HG03460 (cell line): Measurements from ENCODE around the gene EYS.
"Not testable (repeated sequence)": the region's sequence is repeated elsewhere in the genome, so short reads cannot be mapped to it uniquely, and the experiment has no call there.

Experiments used
- ATAC-seq: cut with Tn5 transposase; IDR thresholded peaks from one replicate; pipeline ENCODE4 v1.9.1; 2021; ENCODE audit not compliant: unreplicated experiment

Gene EYS

GRCh38 chr6:65469650-65470049 is 237.4 kb downstream of the EYS start:
- ATAC-seq, result no peak

- ATAC-seq, result no peak
Measured at GRCh38 chr6:65468307-65468706, 238.7 kb downstream of the EYS start.

GRCh38 chr6:65461121-65461520 is 245.9 kb downstream of the EYS start:
- no peak for ATAC-seq

- no peak for ATAC-seq
Measured at GRCh38 chr6:65452333-65452732, 254.7 kb downstream of the EYS start.

- ATAC-seq, result no peak
Measured at GRCh38 chr6:65450451-65450850, 256.6 kb downstream of the EYS start.

GRCh38 chr6:65449926-65450325 is 257.1 kb downstream of the EYS start:
- no peak for ATAC-seq

GRCh38 chr6:65448866-65449265 is 258.2 kb downstream of the EYS start:
- ATAC-seq, result no peak

GRCh38 chr6:65436281-65436680 is 270.7 kb downstream of the EYS start:
- no peak for ATAC-seq

- no peak for ATAC-seq
Measured at GRCh38 chr6:65416621-65417020, 290.4 kb downstream of the EYS start.

GRCh38 chr6:65410309-65410708 is 296.7 kb downstream of the EYS start:
- no peak for ATAC-seq

- ATAC-seq, result no peak
Measured at GRCh38 chr6:65402564-65402963, 304.5 kb downstream of the EYS start.

- no peak for ATAC-seq
Measured at GRCh38 chr6:65399355-65400084, 307.5 kb downstream of the EYS start.

- no peak for ATAC-seq
Measured at GRCh38 chr6:65398851-65399250, 308.2 kb downstream of the EYS start.

- ATAC-seq, result no peak
Measured at GRCh38 chr6:65350530-65350929, 356.5 kb downstream of the EYS start.

- ATAC-seq, result not testable (repeated sequence)
Measured at GRCh38 chr6:65302655-65303054, 404.4 kb downstream of the EYS start.

- ATAC-seq, result no peak
Measured at GRCh38 chr6:65299236-65299635, 407.8 kb downstream of the EYS start.

- no peak for ATAC-seq
Measured at GRCh38 chr6:65295812-65296211, 411.2 kb downstream of the EYS start.

GRCh38 chr6:65289491-65289890 is 417.5 kb downstream of the EYS start:
- ATAC-seq, result no peak

- no peak for ATAC-seq
Measured at GRCh38 chr6:65285275-65285674, 421.8 kb downstream of the EYS start.

GRCh38 chr6:65280060-65280459 is 427.0 kb downstream of the EYS start:
- no peak for ATAC-seq

GRCh38 chr6:65262241-65262640 is 444.8 kb downstream of the EYS start:
- no peak for ATAC-seq

GRCh38 chr6:65259982-65260381 is 447.0 kb downstream of the EYS start:
- no peak for ATAC-seq

GRCh38 chr6:65259059-65259458 is 448.0 kb downstream of the EYS start:
- no peak for ATAC-seq
